ENCODE results near the gene MTLN.

- TF ChIP-seq IRF3 (IDR thresholded peaks at IDR 0.05; ENCODE audit: low read depth, low read length): no peak
- no peak for TF ChIP-seq CTCF (IDR thresholded peaks at IDR 0.05)
- no peak for TF ChIP-seq GABPA (IDR thresholded peaks at IDR 0.05; ENCODE audit: low read depth)
- no peak for TF ChIP-seq REST (IDR thresholded peaks at IDR 0.05; ENCODE audit: low read depth, low read length)
- TF ChIP-seq TCF12 (IDR thresholded peaks at IDR 0.05): no peak
- no peak for TF ChIP-seq EP300 (IDR thresholded peaks at IDR 0.05; ENCODE audit: borderline replicate concordance in 1 of 2, low read depth in 1 of 2, low read length in 1 of 2)
- TF ChIP-seq MXI1 (IDR thresholded peaks at IDR 0.05; ENCODE audit: low read depth, low read length): no peak
- TF ChIP-seq SMC3 (IDR thresholded peaks at IDR 0.05; ENCODE audit: low read depth, low read length): no peak
- no peak for TF ChIP-seq ZBTB33 (IDR thresholded peaks at IDR 0.05; ENCODE audit: borderline replicate concordance, low read depth)
- no peak for TF ChIP-seq TEAD4 (IDR thresholded peaks at IDR 0.05; ENCODE audit: borderline replicate concordance, insufficient read depth)
- TF ChIP-seq MAX (IDR thresholded peaks at IDR 0.05; ENCODE audit: low read depth): no peak
Measured at GRCh38 chr2:110172506-110172905, 39.8 kb downstream of the MTLN start.

All from SK-N-SH (cell line).